Activated gamma-delta T cell (primary cell): ENCODE data around the gene TOMM22.

Experiments used
- DNase-seq: peaks from one replicate; lab custom pipeline; 2025; lab: John Stamatoyannopoulos, UW

The TOMM22 gene

GRCh38 chr22:38733724-38734381, 52.1 kb downstream of the TOMM22 start:
- no peak for DNase-seq

GRCh38 chr22:38734421-38735100, 52.8 kb downstream of the TOMM22 start:
- DNase-seq = no peak
